Right cardiac atrium (tissue), 5 donors: ENCODE measurements around the gene KRTAP10-1. TPM values are rescaled to one million over a fixed set of nuclear protein-coding genes. Genes with fewer than 3 reads are reported as not detected.
"Not testable (repeated sequence)": the region's sequence is repeated elsewhere in the genome, so short reads cannot be mapped to it uniquely, and the experiment has no call there.

ENCODE experiments used
- ATAC-seq, 2 donors: fragments of 200-7000 bp; cut with Tn5 transposase; one replicate each; pipeline versions ENCODE4 v1.8.0 to v1.9.1; 2020; ENCODE audit warnings: moderate library complexity in 2 of 2, mild to moderate bottlenecking in 1 of 2
- DNase-seq, 3 donors: peaks; one replicate each; pipeline ENCODE4 v3.0.0-alpha.2; 2020
- H3K27ac ChIP-seq: one replicate; pipeline ENCODE4 v1.5.1; 2013; ENCODE audit warnings: mild to moderate bottlenecking, low read length, control low read depth, moderate library complexity
- H3K27me3 ChIP-seq: one replicate; pipeline ENCODE4 v1.6.1; 2013; ENCODE audit not compliant: control insufficient read depth, insufficient read depth
- H3K4me1 ChIP-seq: one replicate; pipeline ENCODE4 v1.6.1; 2013; ENCODE audit warnings: low read length; ENCODE audit not compliant: control insufficient read depth, insufficient read depth
- H3K4me3 ChIP-seq: one replicate; pipeline ENCODE4 v1.5.1; 2013; ENCODE audit warnings: low read length, control low read depth
- H3K9me3 ChIP-seq: one replicate; pipeline ENCODE4 v1.6.1; 2013; ENCODE audit warnings: low read length; ENCODE audit not compliant: control insufficient read depth
- WGBS: extraction: QIAGEN DNeasy Blood & Tissue Kit; methylation state at CpG from one replicate; pipeline ENCODE4 v1.1.7; 2013; 5-methylcytosine and 5-hydroxymethylcytosine counted together
- intact Hi-C, 4 donors: fragments of 100-400 bp; cut with DNase I; formaldehyde crosslinking; loops; one replicate each; pipeline versions ENCODE4 v1.11.0 to v1.14.0; 2022 to 2023
- polyA plus RNA-seq: library from polyadenylated mRNA; stranded (reverse); fragments of 200-250 nt; gene quantifications from one replicate; pipeline ENCODE4 v1.2.3, GENCODE V29; 2013
- total RNA-seq, 4 donors: library from RNA; stranded (reverse); fragmentation: NEBNext Ultra II Directional; extraction: Animal tissue kit (Norgen Biotek cat#: 25700); gene quantifications; one replicate each; pipeline ENCODE4 v1.2.1, GENCODE V29; 2021
- donor health status: healthy with polysubstance abuse.
- donor health status: DM: no; HTN: yes; CAD: no.
- donor health status: DM: no; HTN: no; CAD: no.
- donor health status: DM: no; HTN: yes; CAD: no; lungs with severe emphysema.
- donor health status: DM: yes; HTN: yes; CAD: no.

KRTAP10-1 gene
- total and polyA plus RNA-seq, 5 donors = not detected

- DNase-seq = peak in 1 of 3 donors; percentile 23
- no peaks in the 10 kb centered on the region for H3K9me3 ChIP-seq
- no peak overlapping the region for H3K4me3 ChIP-seq
- intact Hi-C loops = no loop called here
- ATAC-seq = no peak
- no peak overlapping the region for H3K27ac ChIP-seq
- H3K27me3 ChIP-seq = no peaks in the 10 kb centered on the region
- WGBS = 91% methylated on average over 17 of the region's 17 CpGs
- H3K4me1 ChIP-seq = no peaks in the 10 kb centered on the region
Measured at GRCh38 chr21:44578371-44579055, 38.5 kb upstream of the KRTAP10-1 start.

- no peaks in the 10 kb centered on the region for H3K4me1 ChIP-seq
- intact Hi-C loops = no loop called here
- 88% methylated on average over 10 of the region's 10 CpGs for WGBS
- H3K9me3 ChIP-seq = no peaks in the 10 kb centered on the region
- no peak for ATAC-seq
- H3K4me3 ChIP-seq = no peak overlapping the region
- no peak overlapping the region for H3K27ac ChIP-seq
- peak in 1 of 3 donors; percentile 33 for DNase-seq
- no peaks in the 10 kb centered on the region for H3K27me3 ChIP-seq
Measured at GRCh38 chr21:44576025-44576420, 36.0 kb upstream of the KRTAP10-1 start.

- H3K27ac ChIP-seq = no peak overlapping the region
- H3K27me3 ChIP-seq = no peaks in the 10 kb centered on the region
- H3K9me3 ChIP-seq = no peaks in the 10 kb centered on the region
- no peaks in the 10 kb centered on the region for H3K4me1 ChIP-seq
- no peak overlapping the region for H3K4me3 ChIP-seq
- DNase-seq (peak in 1 of 3 donors; percentile 25), ATAC-seq (no peak)
- intact Hi-C loops = no loop called here
- 85% methylated on average over 20 of the region's 20 CpGs for WGBS
Measured at GRCh38 chr21:44575307-44576024, 35.5 kb upstream of the KRTAP10-1 start.

- Histone ChIP-seq H3K9me3 (no peaks in the 10 kb centered on the region), H3K27ac (no peak overlapping the region), H3K4me1 (no peaks in the 10 kb centered on the region), H3K4me3 (no peak overlapping the region), H3K27me3 (no peaks in the 10 kb centered on the region)
- ATAC-seq (peak in 1 of 2 donors; percentile 36), DNase-seq (peak in 1 of 3 donors; percentile 31)
- WGBS = 38% methylated on average over 21 of the region's 21 CpGs
- intact Hi-C loops = no loop called here
Measured at GRCh38 chr21:44574457-44575306, 34.7 kb upstream of the KRTAP10-1 start.

- ATAC-seq, H3K9me3 ChIP-seq, H3K4me1 ChIP-seq, H3K27me3 ChIP-seq, intact Hi-C loops, H3K4me3 ChIP-seq, H3K27ac ChIP-seq: not testable (repeated sequence)
- DNase-seq = peak in 1 of 3 donors; percentile 50
- WGBS = 65% methylated on average over 22 of the region's 25 CpGs
Measured at GRCh38 chr21:44573630-44574456, 33.8 kb upstream of the KRTAP10-1 start, which contains the start of gene KRTAP10-4. TSS of gene KRTAP10-4 (plus strand) at chr21:44573729. CDS start at chr21:44573759, 30 bp downstream.

- H3K4me1 ChIP-seq = no peaks in the 10 kb centered on the region
- ATAC-seq = peak in 1 of 2 donors; percentile 38
- H3K27me3 ChIP-seq = no peaks in the 10 kb centered on the region
- no peaks in the 10 kb centered on the region for H3K9me3 ChIP-seq
- 82% methylated on average over 15 of the region's 15 CpGs for WGBS
- no peak overlapping the region for H3K27ac ChIP-seq
- intact Hi-C loops = no loop called here
- no peak overlapping the region for H3K4me3 ChIP-seq
- DNase-seq = no peak
Measured at GRCh38 chr21:44572959-44573583, 33.1 kb upstream of the KRTAP10-1 start.

- intact Hi-C loops = no loop called here
- no peaks in the 10 kb centered on the region for H3K9me3 ChIP-seq
- H3K27ac ChIP-seq = no peak overlapping the region
- H3K27me3 ChIP-seq = no peaks in the 10 kb centered on the region
- DNase-seq (no peak), ATAC-seq (no peak)
- 92% methylated on average over 40 of the region's 40 CpGs for WGBS
- no peak overlapping the region for H3K4me3 ChIP-seq
- no peaks in the 10 kb centered on the region for H3K4me1 ChIP-seq
Measured at GRCh38 chr21:44571844-44572782, 32.1 kb upstream of the KRTAP10-1 start.

- no peaks in the 10 kb centered on the region for H3K27me3 ChIP-seq
- DNase-seq = no peak
- no peak overlapping the region for H3K27ac ChIP-seq
- 63% methylated on average over 4 of the region's 4 CpGs for WGBS
- no peak overlapping the region for H3K4me3 ChIP-seq
- intact Hi-C loops = no loop called here
- no peaks in the 10 kb centered on the region for H3K9me3 ChIP-seq
- no peaks in the 10 kb centered on the region for H3K4me1 ChIP-seq
- no peak for ATAC-seq
Measured at GRCh38 chr21:44571296-44571695, 31.3 kb upstream of the KRTAP10-1 start.

- DNase-seq = no peak
- Histone ChIP-seq H3K27me3 (no peaks in the 10 kb centered on the region), H3K27ac (no peak overlapping the region), H3K4me3 (no peak overlapping the region), H3K4me1 (no peaks in the 10 kb centered on the region), H3K9me3 (no peaks in the 10 kb centered on the region)
- WGBS = 82% methylated on average over 12 of the region's 12 CpGs
- no peak for ATAC-seq
- intact Hi-C loops = no loop called here
Measured at GRCh38 chr21:44569861-44570517, 30.0 kb upstream of the KRTAP10-1 start.
